Measurements from ENCODE around the gene POLG.

- TF ChIP-seq EZH2 (IDR thresholded peaks at IDR 0.05; ENCODE audit: borderline replicate concordance, low read length) (no peak), CTCF (conservative IDR thresholded peaks at IDR 0.05 in 1 of 2, IDR thresholded peaks at IDR 0.05 in 1 of 2; ENCODE audit: extremely low read depth in 1 of 2, insufficient read depth in 1 of 2, low read depth in 1 of 2, low read length in 2 of 2) (no peak)
Measured at GRCh38 chr15:89370978-89371227, 36.3 kb upstream of the POLG start.

Data from mammary epithelial cell (primary cell).